Trophoblast cell (in vitro differentiated cells and primary cell): Measurements from ENCODE around the gene LMAN1L.

Source experiments
- DNase-seq, 2 donors: peaks; one replicate each; pipeline ENCODE4 v3.0.0-alpha.2; 2016
- H2AFZ ChIP-seq: 2 replicates; pipeline ENCODE4 v1.6.1; 2013; ENCODE audit warnings: low read length, moderate library complexity, mild to moderate bottlenecking; ENCODE audit not compliant: insufficient read depth, poor library complexity
- H2AK5ac ChIP-seq: 2 replicates; pipeline ENCODE4 v1.6.1; 2013; ENCODE audit warnings: mild to moderate bottlenecking, low read length
- H2BK120ac ChIP-seq: 2 replicates; pipeline ENCODE4 v1.6.1; 2013; ENCODE audit warnings: low read length, mild to moderate bottlenecking, moderate library complexity; ENCODE audit not compliant: insufficient read depth, poor library complexity
- H2BK12ac ChIP-seq: 2 replicates; pipeline ENCODE4 v1.6.1; 2013; ENCODE audit warnings: mild to moderate bottlenecking, low read length, moderate library complexity
- H2BK5ac ChIP-seq: 2 replicates; pipeline ENCODE4 v1.6.1; 2013; ENCODE audit warnings: low read length, low read depth, moderate library complexity, mild to moderate bottlenecking; ENCODE audit not compliant: poor library complexity
- H3K14ac ChIP-seq: 2 replicates; pipeline ENCODE4 v1.6.1; 2013; ENCODE audit warnings: mild to moderate bottlenecking, low read length
- H3K18ac ChIP-seq: 2 replicates; pipeline ENCODE4 v1.6.1; 2013; ENCODE audit warnings: mild to moderate bottlenecking, low read length
- H3K23ac ChIP-seq: 2 replicates; pipeline ENCODE4 v1.6.1; 2013; ENCODE audit warnings: low read length
- H3K27ac ChIP-seq: 2 replicates; pipeline ENCODE4 v1.5.1; 2013; ENCODE audit warnings: low read depth, mild to moderate bottlenecking, inconsistent platforms, low read length, moderate library complexity
- H3K27me3 ChIP-seq: 2 replicates; pipeline ENCODE4 v1.6.1; 2013; ENCODE audit warnings: inconsistent platforms, mild to moderate bottlenecking, low read length, moderate library complexity; ENCODE audit not compliant: insufficient read depth
- H3K36me3 ChIP-seq, 2 experiments: 1 replicate in 1 of 2; 2 replicates in 1 of 2; pipeline ENCODE4 v1.6.1; 2013; ENCODE audit warnings: low read length in 2 of 2, mild to moderate bottlenecking in 2 of 2, moderate library complexity in 1 of 2; ENCODE audit not compliant: insufficient read depth in 2 of 2, control insufficient read depth in 1 of 2
- H3K4ac ChIP-seq: 2 replicates; pipeline ENCODE4 v1.6.1; 2013; ENCODE audit warnings: low read depth, mild to moderate bottlenecking, low read length, moderate library complexity
- H3K4me1 ChIP-seq, 2 experiments: 1 replicate in 1 of 2; 2 replicates in 1 of 2; pipeline ENCODE4 v1.6.1; 2013; ENCODE audit warnings: low read length in 2 of 2, mild to moderate bottlenecking in 2 of 2, moderate library complexity in 1 of 2; ENCODE audit not compliant: insufficient read depth in 2 of 2, control insufficient read depth in 1 of 2
- H3K4me2 ChIP-seq: 2 replicates; pipeline ENCODE4 v1.6.1; 2013; ENCODE audit warnings: inconsistent platforms, mild to moderate bottlenecking, low read length, moderate library complexity
- H3K4me3 ChIP-seq: 2 replicates; pipeline ENCODE4 v1.5.1; 2013; ENCODE audit warnings: mild to moderate bottlenecking, low read depth, low read length, inconsistent platforms
- H3K79me1 ChIP-seq: one replicate; pipeline ENCODE4 v1.6.1; 2013; ENCODE audit warnings: low read length
- H3K79me2 ChIP-seq: 2 replicates; pipeline ENCODE4 v1.6.1; 2013; ENCODE audit warnings: low read length, mild to moderate bottlenecking; ENCODE audit not compliant: control insufficient read depth, insufficient read depth, poor library complexity
- H3K9ac ChIP-seq: 2 replicates; pipeline ENCODE4 v1.6.1; 2013; ENCODE audit warnings: mild to moderate bottlenecking, low read length
- H3K9me3 ChIP-seq: 2 replicates; pipeline ENCODE4 v1.6.1; 2013; ENCODE audit warnings: low read depth, mild to moderate bottlenecking, control low read depth, inconsistent platforms, low read length; ENCODE audit not compliant: insufficient read depth
- H4K12ac ChIP-seq: 2 replicates; pipeline ENCODE4 v1.6.1; 2013; ENCODE audit warnings: low read depth, mild to moderate bottlenecking, low read length, moderate library complexity
- H4K8ac ChIP-seq: 2 replicates; pipeline ENCODE4 v1.6.1; 2013; ENCODE audit warnings: low read depth, mild to moderate bottlenecking, low read length, moderate library complexity
- H4K91ac ChIP-seq: one replicate; pipeline ENCODE4 v1.6.1; 2013; ENCODE audit warnings: low read depth, mild to moderate bottlenecking, low read length, moderate library complexity
- WGBS: extraction: QIAGEN DNeasy Blood & Tissue Kit; methylation state at CpG from one replicate; pipeline ENCODE4 v1.1.7; 2013; ENCODE audit warnings: missing lambda C conversion rate; ENCODE audit not compliant: insufficient read length, insufficient coverage; ENCODE audit errors: extremely low coverage; 5-methylcytosine and 5-hydroxymethylcytosine counted together

The LMAN1L gene

DNA sequence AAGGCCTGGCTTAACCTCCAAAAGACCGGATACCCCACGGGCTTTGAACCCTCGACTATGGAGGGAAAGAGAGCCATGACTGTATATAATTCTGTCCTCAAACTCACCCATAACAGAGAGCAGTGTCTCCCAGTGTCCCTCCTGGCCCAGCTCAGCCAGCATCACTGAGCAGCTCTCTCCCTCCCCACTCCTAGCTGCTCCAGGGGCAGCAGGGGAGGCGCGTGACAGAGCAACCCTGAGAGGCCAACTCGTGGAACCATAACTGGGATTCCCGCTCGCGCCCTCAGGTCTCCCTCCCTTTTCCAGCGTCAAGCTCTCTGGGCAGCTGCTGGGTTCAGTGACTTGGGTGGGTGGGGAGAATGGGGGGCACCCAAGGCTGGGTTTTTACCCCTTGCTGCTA is 13.2 kb downstream of the LMAN1L start:
- Histone ChIP-seq H3K9ac (no peak overlapping the region), H3K18ac (no peak overlapping the region), H3K79me1 (no peaks in the 10 kb centered on the region), H3K14ac (no peak overlapping the region), H3K27me3 (peaks cover 8% of the 10 kb centered on the region), H2BK5ac (no peak overlapping the region), H4K8ac (no peak overlapping the region), H3K36me3 (no peaks in the 10 kb centered on the region), H2AFZ (no peak overlapping the region), H2BK12ac (no peak overlapping the region), H2AK5ac (no peak overlapping the region), H2BK120ac (no peak overlapping the region), H3K4me1 (no peaks in the 10 kb centered on the region), H3K4me2 (no peak overlapping the region), H3K4ac (no peak overlapping the region), H3K27ac (no peak overlapping the region), H4K12ac (no peak overlapping the region), H3K23ac (no peak overlapping the region), H4K91ac (no peak overlapping the region), H3K79me2 (no peaks in the 10 kb centered on the region), H3K4me3 (no peak overlapping the region), H3K9me3 (peaks cover 4% of the 10 kb centered on the region)
- no CpG with 5 or more reads among the region's 10 CpGs for WGBS
- DNase-seq: no peak

DNA sequence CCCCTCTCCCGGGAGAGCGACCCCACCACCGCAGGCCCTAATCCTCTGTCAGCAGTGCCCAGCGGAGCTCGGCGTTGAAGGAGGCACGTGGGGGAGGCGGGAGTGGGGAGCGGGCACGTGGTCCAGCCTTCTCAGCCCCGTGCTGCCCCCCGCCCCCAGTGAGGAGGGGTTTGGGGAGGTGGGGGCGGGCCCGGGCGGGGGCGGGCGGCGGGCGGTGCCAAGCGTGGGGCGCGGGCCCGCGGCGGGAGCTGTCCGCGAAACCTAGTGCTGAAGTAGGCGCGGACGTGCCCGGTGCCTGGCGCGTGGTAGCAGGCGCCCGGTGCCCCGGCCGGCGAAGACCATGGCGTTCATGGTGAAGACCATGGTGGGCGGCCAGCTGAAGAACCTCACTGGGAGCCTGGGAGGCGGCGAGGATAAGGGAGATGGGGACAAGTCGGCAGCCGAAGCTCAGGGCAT is 13.8 kb downstream of the LMAN1L start, which contains the start of gene CPLX3:
Gene CPLX3 (plus strand): TSS at position 264 of the 456 bp plus-strand sequence. CDS start 77 bp downstream, at position 341.
- H3K27me3 ChIP-seq: peaks cover 8% of the 10 kb centered on the region
- no peaks in the 10 kb centered on the region for H3K79me2 ChIP-seq
- H4K91ac ChIP-seq: no peak within 1 kb of the TSS
- H3K18ac ChIP-seq: no peak within 1 kb of the TSS
- H4K12ac ChIP-seq: no peak within 1 kb of the TSS
- H2AK5ac ChIP-seq: no peak within 1 kb of the TSS
- no peak within 1 kb of the TSS for H3K4ac ChIP-seq
- peak within 1 kb of the TSS; percentile 45 for H3K4me2 ChIP-seq
- WGBS: no CpG with 5 or more reads among the region's 44 CpGs
- no peak within 1 kb of the TSS for H2AFZ ChIP-seq
- DNase-seq: peak in 1 of 2 donors; percentile 29
- no peak within 1 kb of the TSS for H3K14ac ChIP-seq
- no peaks in the 10 kb centered on the region for H3K36me3 ChIP-seq
- H2BK12ac ChIP-seq: no peak within 1 kb of the TSS
- H3K27ac ChIP-seq: no peak within 1 kb of the TSS
- H4K8ac ChIP-seq: no peak within 1 kb of the TSS
- no peaks in the 10 kb centered on the region for H3K79me1 ChIP-seq
- no peak within 1 kb of the TSS for H3K4me3 ChIP-seq
- H3K4me1 ChIP-seq: no peaks in the 10 kb centered on the region
- no peak within 1 kb of the TSS for H2BK120ac ChIP-seq
- H3K23ac ChIP-seq: no peak within 1 kb of the TSS
- H3K9me3 ChIP-seq: peaks cover 4% of the 10 kb centered on the region
- H2BK5ac ChIP-seq: no peak within 1 kb of the TSS
- no peak within 1 kb of the TSS for H3K9ac ChIP-seq

DNA sequence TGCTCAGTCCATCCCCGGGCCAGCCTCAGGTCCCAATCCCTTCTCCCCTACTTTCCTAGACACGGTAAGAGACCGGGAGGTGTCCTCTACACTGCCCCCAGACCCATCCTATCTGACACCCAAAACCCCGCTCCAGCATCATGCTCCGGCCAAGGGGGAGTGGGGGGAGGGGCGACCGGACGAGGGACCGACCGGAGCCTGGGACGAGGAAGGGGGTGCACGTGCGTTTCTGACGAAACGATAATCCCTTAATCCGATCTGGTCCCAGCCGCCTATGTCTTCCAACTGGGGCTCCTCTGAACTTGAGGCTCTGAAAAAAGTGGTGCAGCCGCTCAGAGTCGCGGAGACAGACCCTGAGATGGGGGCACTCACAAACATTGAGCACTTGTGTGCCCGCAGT is 14.3 kb downstream of the LMAN1L start:
- Histone ChIP-seq H2BK120ac (no peak overlapping the region), H3K27me3 (peaks cover 8% of the 10 kb centered on the region), H2BK12ac (no peak overlapping the region), H3K4me2 (no peak overlapping the region), H3K23ac (no peak overlapping the region), H3K4me1 (no peaks in the 10 kb centered on the region), H3K79me2 (no peaks in the 10 kb centered on the region), H3K18ac (no peak overlapping the region), H3K79me1 (no peaks in the 10 kb centered on the region), H3K9ac (no peak overlapping the region), H3K27ac (no peak overlapping the region), H2AFZ (no peak overlapping the region), H3K36me3 (no peaks in the 10 kb centered on the region), H4K12ac (no peak overlapping the region), H3K4me3 (no peak overlapping the region), H4K91ac (no peak overlapping the region), H3K4ac (no peak overlapping the region), H4K8ac (no peak overlapping the region), H3K14ac (no peak overlapping the region), H2BK5ac (no peak overlapping the region), H2AK5ac (no peak overlapping the region), H3K9me3 (peaks cover 4% of the 10 kb centered on the region)
- WGBS: no CpG with 5 or more reads among the region's 21 CpGs
- no peak for DNase-seq

DNA sequence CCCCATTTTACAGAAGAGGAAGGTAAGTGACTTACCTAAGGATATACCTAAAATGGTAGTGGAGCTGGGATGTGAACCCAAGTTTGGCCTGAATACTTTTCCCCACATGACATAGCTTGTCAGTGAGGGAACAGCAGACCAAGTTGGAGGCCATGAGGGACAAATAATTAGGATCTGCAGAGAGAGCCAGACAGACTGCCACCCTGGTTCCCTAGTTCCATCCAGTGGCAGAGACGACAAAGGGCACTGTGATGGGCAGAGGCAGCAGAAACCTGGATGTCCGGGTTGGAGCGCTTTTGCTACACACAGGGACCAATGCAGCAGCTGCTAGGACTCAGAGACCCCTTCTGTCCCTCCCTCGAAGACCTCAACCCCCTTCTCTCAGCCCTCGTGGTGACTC is 15.0 kb downstream of the LMAN1L start:
- Histone ChIP-seq H3K4me2 (no peak overlapping the region), H4K12ac (no peak overlapping the region), H3K9ac (no peak overlapping the region), H3K23ac (no peak overlapping the region), H2BK120ac (no peak overlapping the region), H3K79me1 (no peaks in the 10 kb centered on the region), H3K4me3 (no peak overlapping the region), H4K91ac (no peak overlapping the region), H3K4ac (no peak overlapping the region), H3K4me1 (no peaks in the 10 kb centered on the region), H4K8ac (no peak overlapping the region), H3K14ac (no peak overlapping the region), H3K27me3 (peaks cover 8% of the 10 kb centered on the region), H2AK5ac (no peak overlapping the region), H3K18ac (no peak overlapping the region), H2BK12ac (no peak overlapping the region), H3K27ac (no peak overlapping the region), H2BK5ac (no peak overlapping the region), H2AFZ (no peak overlapping the region), H3K9me3 (peaks cover 4% of the 10 kb centered on the region), H3K79me2 (no peaks in the 10 kb centered on the region), H3K36me3 (no peaks in the 10 kb centered on the region)
- no peak for DNase-seq
- no CpG with 5 or more reads among the region's 5 CpGs for WGBS
